Measurements from ENCODE around the gene ALKBH5. TPM values are rescaled to one million over a fixed set of nuclear protein-coding genes. Genes with fewer than 3 reads are reported as not detected.

The ALKBH5 gene
- total RNA-seq, 1 donor from 2014 or later, result 71.0 TPM

DNA sequence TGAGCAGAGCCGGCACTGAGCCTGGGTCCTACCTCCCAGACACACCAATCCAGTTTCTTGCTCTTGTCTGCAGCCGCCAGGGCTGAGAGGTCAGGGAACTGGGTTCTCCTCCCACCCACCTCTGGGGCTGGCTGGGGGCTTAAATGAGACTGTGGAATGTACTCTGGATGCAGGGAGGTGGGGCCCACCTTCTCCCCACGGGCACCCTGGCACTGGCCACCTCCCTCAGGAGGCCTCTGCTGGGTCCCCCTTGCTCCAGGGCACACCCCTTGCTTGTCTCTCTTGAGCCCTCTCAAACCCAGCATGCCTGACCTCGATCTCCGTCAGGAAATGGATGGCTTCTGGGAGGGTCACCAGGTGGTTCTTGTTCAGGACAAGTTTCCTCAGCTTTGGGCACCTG is 68.5 kb downstream of the ALKBH5 start:
- Mint-ChIP-seq H3K4me1 (peaks cover 10% of the 10 kb centered on the region), H3K27ac (no peak overlapping the region), H3K4me3 (no peak overlapping the region), H3K27me3 (ENCODE audit: low read depth) (no peaks in the 10 kb centered on the region), H3K36me3 (peaks cover 25% of the 10 kb centered on the region), H3K9me3 (no peaks in the 10 kb centered on the region)
- TF ChIP-seq, protein P1, sequence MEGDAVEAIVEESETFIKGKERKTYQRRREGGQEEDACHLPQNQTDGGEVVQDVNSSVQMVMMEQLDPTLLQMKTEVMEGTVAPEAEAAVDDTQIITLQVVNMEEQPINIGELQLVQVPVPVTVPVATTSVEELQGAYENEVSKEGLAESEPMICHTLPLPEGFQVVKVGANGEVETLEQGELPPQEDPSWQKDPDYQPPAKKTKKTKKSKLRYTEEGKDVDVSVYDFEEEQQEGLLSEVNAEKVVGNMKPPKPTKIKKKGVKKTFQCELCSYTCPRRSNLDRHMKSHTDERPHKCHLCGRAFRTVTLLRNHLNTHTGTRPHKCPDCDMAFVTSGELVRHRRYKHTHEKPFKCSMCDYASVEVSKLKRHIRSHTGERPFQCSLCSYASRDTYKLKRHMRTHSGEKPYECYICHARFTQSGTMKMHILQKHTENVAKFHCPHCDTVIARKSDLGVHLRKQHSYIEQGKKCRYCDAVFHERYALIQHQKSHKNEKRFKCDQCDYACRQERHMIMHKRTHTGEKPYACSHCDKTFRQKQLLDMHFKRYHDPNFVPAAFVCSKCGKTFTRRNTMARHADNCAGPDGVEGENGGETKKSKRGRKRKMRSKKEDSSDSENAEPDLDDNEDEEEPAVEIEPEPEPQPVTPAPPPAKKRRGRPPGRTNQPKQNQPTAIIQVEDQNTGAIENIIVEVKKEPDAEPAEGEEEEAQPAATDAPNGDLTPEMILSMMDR (IDR thresholded peaks at IDR 0.05; ENCODE audit: unreplicated experiment), result no peak
- DNase-seq (ENCODE audit: low spot score in 2 of 2, unreplicated experiment in 2 of 2), result no peak

DNA sequence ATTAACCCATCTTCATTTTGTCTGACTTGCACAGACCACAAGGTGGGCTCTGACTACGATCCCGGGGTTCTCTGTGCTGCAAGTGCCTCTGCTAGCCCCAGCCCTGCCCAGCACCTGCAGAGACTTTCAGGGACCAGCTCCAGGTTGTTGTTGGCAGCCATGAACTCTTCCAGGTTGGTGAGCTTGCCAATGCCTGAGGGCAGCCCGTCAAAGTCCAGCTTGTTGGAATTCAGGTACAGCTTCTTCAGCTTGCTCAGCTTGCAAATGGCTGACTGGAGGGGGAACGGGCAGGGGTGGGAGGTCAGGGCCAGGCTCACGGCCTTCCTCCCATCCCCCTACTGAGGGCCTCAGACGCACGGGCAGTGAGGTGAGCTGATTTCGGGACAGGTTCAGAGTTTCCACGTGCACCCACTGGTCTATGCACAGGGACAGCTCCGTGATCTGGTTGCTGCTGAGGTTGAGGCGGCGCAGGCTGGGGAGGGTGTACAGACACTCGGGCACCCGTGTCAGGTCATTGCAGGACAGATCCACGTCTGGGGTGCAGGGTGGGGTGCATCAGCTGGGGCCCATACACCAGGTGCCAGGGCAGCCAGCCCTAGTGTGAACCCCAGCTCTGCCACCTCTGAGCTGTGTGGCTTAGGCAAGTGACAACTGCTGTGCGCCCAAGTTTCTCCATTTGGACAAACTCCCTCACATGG is 69.7 kb downstream of the ALKBH5 start:
- no peaks in the 10 kb centered on the region for H3K27me3 Mint-ChIP-seq (ENCODE audit: low read depth)
- no peak overlapping the region for H3K4me3 Mint-ChIP-seq
- H3K36me3 Mint-ChIP-seq, result peaks cover 21% of the 10 kb centered on the region
- H3K27ac Mint-ChIP-seq, result no peak overlapping the region
- no peak for DNase-seq (ENCODE audit: low spot score in 2 of 2, unreplicated experiment in 2 of 2)
- H3K9me3 Mint-ChIP-seq, result no peaks in the 10 kb centered on the region
- TF ChIP-seq, protein P1 (IDR thresholded peaks at IDR 0.05; ENCODE audit: unreplicated experiment), result no peak
- H3K4me1 Mint-ChIP-seq, result peaks cover 12% of the 10 kb centered on the region

DNA sequence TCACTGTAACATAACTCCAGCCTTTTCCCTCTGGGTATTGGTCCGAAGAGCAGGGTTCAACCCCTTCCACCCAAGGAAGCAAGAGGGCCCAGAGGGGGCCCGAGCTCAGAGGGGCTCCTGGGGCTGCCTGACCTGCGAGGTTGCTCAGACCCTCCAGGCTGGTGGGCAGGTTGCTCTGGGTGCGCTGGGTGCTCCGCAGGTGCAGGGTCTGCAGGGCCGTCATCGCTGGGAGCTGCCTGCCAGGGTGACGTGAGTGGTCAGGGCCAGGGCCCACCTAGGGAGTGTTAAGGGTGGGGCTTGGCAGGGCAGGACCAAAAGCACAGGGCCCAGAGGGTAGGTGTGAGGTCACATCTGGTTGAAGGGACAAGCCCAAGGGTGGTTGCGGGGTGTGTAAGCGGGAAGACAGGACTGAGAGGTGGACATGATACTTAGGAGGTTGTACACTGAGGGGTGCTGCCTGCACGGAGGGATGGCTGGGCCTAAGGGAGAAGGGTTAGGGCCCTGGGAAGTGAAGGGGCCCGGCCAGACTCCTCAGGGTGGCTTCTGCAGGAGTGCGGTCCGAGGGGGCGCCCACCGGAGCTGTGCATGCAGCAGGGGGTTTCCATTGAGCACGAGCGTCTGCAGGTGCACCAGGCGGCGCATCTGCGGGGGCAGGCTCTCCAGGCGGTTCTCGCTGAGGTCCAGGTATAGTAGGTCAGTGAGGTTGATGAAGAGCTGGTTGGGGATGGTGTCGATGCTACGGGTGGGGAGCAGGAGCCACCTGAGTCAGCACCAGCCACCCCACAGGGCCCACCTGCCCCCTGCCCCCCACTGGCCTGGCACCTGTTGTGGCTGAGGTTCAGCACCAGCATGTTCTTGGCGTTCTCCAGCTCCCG is 70.6 kb downstream of the ALKBH5 start:
- Mint-ChIP-seq H3K27ac (no peak overlapping the region), H3K9me3 (no peaks in the 10 kb centered on the region), H3K27me3 (ENCODE audit: low read depth) (no peaks in the 10 kb centered on the region), H3K36me3 (peaks cover 21% of the 10 kb centered on the region), H3K4me3 (no peak overlapping the region), H3K4me1 (peaks cover 13% of the 10 kb centered on the region)
- TF ChIP-seq, protein P1 (IDR thresholded peaks at IDR 0.05; ENCODE audit: unreplicated experiment), result no peak
- no peak for DNase-seq (ENCODE audit: low spot score in 2 of 2, unreplicated experiment in 2 of 2)

DNA sequence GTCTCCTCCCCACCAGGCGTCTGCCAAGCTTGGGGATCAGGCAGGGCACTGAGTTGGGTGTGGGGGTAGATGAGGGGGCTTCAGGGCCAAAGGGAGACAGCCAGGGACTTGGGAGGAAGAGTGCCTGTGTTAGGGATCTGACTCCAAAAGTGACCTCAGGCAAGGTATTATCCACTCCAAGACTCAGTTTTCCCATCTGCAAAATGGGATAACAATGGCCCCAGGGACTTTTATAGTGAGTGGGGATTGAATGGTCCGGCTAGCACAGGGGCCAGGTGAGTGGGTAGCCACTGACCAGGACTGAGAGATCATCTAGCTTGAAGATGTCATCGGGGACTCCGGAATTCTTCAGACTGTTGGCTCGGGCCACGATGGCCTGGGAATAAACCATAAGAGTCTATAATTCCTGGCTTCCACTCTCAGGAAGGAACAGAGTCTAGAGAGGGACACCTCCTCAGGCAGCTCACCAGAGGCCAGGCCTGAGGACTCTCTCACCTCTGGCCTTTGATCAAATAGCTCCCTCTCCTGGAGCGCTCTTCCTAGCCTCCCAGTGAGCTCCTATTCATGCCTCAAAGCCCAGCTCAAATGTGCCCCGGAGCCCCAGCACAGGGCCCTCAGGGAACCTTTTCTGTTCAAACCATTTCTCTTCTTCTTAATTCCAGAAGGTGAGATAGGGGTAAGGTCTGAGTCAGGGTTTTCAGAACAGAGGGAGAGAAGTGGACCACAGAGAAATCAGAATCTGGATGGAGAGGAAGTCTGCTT is 71.4 kb downstream of the ALKBH5 start:
- TF ChIP-seq, protein P1 (IDR thresholded peaks at IDR 0.05; ENCODE audit: unreplicated experiment), result no peak
- H3K4me3 Mint-ChIP-seq, result no peak overlapping the region
- peaks cover 20% of the 10 kb centered on the region for H3K36me3 Mint-ChIP-seq
- no peak for DNase-seq (ENCODE audit: low spot score in 2 of 2, unreplicated experiment in 2 of 2)
- no peaks in the 10 kb centered on the region for H3K9me3 Mint-ChIP-seq
- H3K4me1 Mint-ChIP-seq, result peaks cover 19% of the 10 kb centered on the region
- H3K27me3 Mint-ChIP-seq (ENCODE audit: low read depth), result no peaks in the 10 kb centered on the region
- no peak overlapping the region for H3K27ac Mint-ChIP-seq

DNA sequence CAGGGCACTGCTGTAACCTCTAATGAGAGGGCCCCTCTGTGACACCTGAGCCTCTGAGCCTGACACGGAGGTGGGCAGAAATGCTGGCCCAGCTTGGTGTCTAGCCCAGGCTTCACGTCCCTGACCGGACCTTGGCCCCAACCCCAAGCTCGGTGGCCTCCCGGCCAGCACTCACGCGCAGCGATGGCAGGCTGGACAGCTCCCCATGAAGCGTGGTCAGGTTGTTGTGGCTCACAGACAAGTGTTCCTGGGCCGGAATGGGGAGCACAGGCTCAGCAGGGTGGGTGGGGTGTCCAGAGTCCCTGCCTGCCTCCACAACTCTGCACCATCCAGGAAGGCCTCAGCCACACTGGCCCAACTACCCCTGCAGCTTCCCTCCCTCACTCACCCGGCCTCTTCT is 72.7 kb downstream of the ALKBH5 start:
- no peak overlapping the region for H3K27ac Mint-ChIP-seq
- H3K36me3 Mint-ChIP-seq, result peaks cover 11% of the 10 kb centered on the region
- no peak overlapping the region for H3K4me3 Mint-ChIP-seq
- no peaks in the 10 kb centered on the region for H3K9me3 Mint-ChIP-seq
- TF ChIP-seq, protein P1 (IDR thresholded peaks at IDR 0.05; ENCODE audit: unreplicated experiment), result no peak
- no peak for DNase-seq (ENCODE audit: low spot score in 2 of 2, unreplicated experiment in 2 of 2)
- no peaks in the 10 kb centered on the region for H3K27me3 Mint-ChIP-seq (ENCODE audit: low read depth)
- H3K4me1 Mint-ChIP-seq, result peaks cover 21% of the 10 kb centered on the region

Measured in mesothelial cell of epicardium (in vitro differentiated cells).